ENCODE results near the gene SIM2.

DNA sequence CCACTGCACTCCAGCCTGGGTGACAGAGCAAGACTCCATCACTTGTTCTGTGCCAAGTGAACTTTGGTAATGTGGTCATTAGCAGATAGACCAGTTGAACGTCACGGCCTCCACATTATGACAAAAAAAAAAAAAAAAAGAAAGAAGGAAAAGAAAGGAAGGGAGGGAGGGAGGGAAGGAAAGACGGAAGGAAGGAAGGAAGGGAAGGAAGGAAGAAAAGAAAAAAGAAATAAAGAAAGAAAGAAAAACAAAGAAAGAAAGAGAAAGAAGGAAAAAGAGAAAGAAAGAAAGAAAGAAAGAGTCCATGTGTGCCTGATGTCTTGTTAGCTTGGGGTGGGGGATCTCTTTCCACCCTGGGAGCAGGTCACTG, 45.3 kb downstream of the SIM2 start:
- TF ChIP-seq POLR2A (IDR thresholded peaks at IDR 0.05; ENCODE audit: low read length) = no peak
- TF ChIP-seq GATA1 (IDR thresholded peaks at IDR 0.05; ENCODE audit: low read depth, low read length) = no peak

All from erythroblast (primary cell).